HG02798 (cell line): ENCODE data around the gene SPINDOC.
"Not testable (repeated sequence)": the region's sequence is repeated elsewhere in the genome, so short reads cannot be mapped to it uniquely, and the experiment has no call there.

Experiments
- ATAC-seq: cut with Tn5 transposase; IDR thresholded peaks from one replicate; pipeline ENCODE4 v1.9.1; 2021; ENCODE audit warnings: mild to moderate bottlenecking; ENCODE audit not compliant: unreplicated experiment, poor library complexity

SPINDOC gene

GRCh38 chr11:63851364-63851763 is 38.1 kb downstream of the SPINDOC start:
- ATAC-seq = no peak

DNA sequence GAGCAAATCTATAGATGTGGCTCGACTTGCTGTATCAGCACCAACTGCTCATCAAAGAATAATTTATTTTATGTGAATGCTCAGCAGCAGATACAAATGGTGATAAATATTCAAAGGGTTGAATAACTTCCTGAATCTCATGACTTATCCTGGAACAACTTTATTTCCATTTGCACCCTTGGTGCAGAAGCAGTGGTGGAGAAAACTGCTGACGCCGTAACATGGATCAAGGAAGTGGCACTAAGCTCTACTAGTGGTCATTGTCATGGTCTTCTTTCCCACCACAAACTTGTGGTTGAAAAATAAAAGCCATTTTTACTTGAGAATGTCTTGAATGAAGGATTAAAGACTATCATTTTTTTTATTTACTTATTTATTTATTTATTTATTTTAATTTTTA is 40.2 kb downstream of the SPINDOC start:
- no peak for ATAC-seq

DNA sequence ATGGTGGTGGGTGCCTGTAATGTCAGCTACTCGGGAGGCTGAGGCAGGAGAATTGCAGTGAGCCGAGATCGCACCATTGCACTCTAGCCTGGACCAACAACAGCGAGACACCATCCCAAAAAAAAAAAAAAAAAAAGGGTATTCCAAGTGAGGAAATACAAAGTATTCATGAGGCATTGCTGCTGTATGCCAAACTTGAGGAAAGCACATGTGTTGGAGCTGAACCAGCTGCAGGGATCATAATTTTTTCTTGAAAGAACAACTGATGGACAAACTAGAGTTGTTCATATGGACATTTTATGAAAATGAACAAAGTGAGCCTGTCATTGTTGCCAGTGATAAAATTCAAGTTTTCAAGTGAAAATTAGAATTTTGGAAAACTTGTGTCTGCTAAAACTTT is 41.4 kb downstream of the SPINDOC start:
- no peak for ATAC-seq

DNA sequence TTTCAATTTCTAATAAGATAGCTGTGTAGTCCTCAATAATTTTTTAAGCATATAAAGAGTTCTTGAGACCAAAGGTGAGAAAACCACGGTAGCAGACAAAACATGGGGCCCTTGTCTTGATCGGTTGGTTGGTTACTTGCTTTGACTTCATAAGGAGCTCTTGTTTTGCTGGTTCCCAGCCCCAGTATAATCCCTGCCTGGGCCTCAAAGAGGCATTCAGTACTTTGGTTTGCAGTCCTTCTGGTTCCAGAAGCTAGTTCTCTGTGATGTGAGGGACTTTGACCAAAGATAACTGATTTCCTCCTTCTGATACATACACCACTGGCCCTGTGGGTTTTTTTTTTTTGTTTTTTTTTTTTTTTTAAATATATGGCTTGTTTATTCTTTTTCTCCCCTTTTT is 42.7 kb downstream of the SPINDOC start:
- no peak for ATAC-seq

- no peak for ATAC-seq
These were observed 45.6 kb downstream of the SPINDOC start for GRCh38 chr11:63858628-63859550.

DNA sequence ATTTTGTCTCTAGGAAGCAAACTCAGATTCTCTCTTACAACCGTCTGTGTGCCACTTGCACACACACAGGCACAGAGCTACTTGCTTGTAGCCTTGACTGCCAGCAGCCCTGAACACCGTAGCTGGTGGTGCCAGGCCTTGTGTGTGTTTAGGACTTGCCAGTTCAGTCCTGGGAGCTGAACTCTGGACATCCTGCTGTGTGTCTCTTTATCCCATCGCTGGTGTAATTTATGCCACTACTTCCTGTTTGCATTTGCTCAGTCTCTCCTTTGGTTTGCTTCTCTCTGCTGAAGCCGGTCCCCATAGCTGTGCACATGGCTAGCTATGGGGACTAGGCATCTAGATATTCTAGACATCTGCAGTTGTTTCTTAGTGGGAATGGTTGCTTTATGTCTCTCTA is 49.7 kb downstream of the SPINDOC start:
- ATAC-seq = no peak

DNA sequence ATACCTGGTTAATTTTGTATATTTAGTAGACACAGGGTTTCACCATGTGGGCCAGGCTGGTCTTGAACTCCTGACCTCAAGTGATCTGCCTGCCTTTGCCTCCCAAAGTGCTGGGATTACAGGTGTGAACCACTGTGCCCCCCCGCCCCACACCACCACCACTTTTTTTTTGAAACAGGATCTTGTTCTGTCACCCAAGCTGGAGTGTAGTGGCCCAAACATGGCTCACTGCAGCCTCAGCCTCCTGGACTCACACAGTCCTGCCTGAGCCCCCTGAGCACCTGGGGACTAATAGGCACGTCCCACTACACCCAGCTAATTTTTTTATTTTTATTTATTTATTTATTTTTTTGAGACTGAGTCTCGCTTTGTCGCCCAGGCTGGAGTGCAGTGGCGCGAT is 50.4 kb downstream of the SPINDOC start:
- ATAC-seq = not testable (repeated sequence)

GRCh38 chr11:63866211-63866610 is 53.0 kb downstream of the SPINDOC start:
- peak; percentile 78 for ATAC-seq

DNA sequence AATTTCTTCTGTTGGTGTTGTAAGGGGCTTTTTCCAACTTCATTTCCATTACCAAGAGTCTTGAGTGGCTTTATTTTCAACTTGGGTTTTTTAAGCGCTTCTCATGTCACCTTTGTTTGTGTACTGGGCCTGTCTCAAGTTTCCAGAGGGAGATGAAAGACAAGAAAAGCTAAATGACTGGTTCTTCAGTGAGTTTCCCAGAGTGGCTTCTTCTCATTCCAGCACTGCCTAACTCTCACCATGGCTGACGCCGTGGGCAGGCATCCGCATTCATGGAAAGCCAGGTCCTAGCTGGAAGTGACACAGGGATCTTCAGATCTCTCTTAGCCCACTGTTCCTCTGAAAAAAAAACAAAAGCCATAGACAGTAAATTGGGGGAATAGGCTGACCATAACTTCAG is 54.3 kb downstream of the SPINDOC start:
- ATAC-seq = no peak

DNA sequence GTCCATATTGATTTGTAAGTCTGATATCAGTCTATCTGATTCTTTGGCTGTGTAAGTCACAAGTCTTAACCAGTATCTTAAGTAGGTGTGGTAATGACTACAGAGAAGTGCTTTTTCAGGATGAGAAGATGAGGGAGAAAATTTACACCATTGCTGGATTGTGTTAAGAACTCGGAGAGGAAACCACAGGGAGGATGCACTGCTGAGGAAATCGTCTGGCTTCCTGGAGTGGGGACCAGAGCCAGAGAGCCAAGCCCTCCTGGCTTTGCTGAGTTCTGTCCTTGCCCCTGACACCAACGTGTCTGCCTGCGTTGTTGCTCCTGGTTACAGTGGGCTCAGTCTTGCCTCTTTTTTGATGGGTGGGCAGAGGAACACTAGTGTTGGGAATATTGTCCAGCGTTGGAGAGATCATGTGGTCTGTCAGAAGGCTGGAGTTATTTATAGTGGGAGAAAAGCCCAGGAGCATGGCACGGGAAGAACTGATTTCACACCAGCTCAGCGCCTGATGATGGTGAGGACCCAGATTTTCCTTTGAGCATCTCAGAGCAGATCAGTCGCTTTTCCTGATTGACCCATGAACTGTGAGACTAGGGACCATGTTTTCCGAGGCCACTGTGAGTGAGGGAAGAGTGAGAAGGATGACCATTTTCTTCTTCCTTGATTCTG is 55.3 kb downstream of the SPINDOC start:
- no peak for ATAC-seq

GRCh38 chr11:63869171-63869591 is 55.9 kb downstream of the SPINDOC start:
- no peak for ATAC-seq

GRCh38 chr11:63869683-63870082 is 56.4 kb downstream of the SPINDOC start:
- ATAC-seq = no peak

DNA sequence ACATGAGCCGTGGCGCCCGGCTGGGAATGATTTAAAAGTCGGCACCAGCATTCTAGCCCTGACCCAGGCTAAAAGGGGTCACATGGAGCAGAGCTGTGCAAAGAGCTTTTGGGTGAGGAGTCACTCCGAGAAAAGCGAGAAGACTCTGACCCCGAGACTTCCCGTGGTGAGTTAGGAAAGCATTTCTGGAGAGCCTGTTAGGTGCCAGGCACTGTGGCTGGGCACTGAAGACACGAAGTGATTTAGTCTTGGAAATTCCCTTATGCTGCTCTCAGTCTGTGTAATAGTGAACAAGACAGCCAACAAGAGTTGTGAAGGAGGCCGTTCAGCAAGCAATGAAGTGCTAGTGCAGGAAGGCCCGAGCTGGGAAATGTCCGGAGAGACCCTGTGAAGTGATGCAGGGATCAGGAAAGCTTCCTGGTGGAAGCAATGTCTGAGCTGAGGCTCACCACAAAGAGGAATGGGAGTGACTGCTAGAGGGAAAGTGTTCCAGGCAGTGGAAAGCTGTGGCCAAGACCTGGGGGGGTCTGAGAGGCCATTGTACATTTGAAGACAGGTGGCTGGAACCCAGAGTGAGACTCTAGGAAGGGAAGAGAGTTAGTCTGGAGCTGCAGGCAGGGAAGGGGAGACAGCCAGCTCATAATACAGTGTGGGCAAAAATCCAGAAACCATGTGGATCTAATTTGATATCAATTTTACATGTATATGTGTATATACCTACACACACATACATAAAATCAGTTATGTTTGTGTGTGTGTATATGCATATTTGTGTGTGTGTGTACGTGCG is 57.3 kb downstream of the SPINDOC start:
- no peak for ATAC-seq

- ATAC-seq = peak; percentile 94
These were observed 58.9 kb downstream of the SPINDOC start for GRCh38 chr11:63871962-63872799.

GRCh38 chr11:63872800-63873197 is 59.5 kb downstream of the SPINDOC start:
- ATAC-seq = no peak

DNA sequence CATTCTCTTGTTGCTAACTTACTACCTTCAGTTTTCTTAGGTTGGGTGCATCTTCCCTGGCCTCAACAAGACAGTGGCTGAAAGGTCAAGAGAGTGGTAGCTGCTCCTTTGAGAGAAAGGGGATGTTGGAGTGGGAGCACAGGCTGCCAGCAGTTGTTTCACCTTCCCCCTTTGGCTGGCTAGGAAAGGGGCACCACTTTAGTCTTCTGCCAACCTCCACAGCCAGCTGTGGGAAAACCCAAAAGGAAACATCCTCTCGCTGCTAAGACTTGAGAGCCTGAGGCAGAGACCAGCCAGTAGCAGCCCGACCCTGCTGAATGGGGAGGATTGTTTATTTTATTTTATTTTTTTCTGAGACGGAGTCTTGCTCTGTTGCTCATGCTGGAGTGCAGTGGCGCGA is 60.1 kb downstream of the SPINDOC start:
- ATAC-seq = no peak

DNA sequence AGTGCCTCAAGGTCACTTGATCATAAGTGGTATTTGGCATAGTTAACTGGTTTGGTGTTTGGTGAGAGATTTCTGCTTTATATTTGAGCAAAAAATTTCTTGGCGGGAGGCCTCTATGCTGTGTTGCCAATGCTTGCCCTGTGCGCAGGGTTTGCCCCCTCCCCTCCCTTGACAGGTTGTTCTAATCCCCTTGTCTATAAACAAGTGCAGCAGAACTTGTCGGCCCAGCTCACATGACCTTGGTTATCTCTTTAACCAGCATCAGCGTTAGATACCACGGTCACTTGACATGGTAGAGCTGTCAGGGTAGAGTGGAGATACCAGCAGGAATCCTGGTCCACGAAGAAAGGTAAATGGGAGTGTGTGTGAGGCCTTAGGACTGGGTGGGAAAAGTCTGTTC is 61.3 kb downstream of the SPINDOC start:
- no peak for ATAC-seq

DNA sequence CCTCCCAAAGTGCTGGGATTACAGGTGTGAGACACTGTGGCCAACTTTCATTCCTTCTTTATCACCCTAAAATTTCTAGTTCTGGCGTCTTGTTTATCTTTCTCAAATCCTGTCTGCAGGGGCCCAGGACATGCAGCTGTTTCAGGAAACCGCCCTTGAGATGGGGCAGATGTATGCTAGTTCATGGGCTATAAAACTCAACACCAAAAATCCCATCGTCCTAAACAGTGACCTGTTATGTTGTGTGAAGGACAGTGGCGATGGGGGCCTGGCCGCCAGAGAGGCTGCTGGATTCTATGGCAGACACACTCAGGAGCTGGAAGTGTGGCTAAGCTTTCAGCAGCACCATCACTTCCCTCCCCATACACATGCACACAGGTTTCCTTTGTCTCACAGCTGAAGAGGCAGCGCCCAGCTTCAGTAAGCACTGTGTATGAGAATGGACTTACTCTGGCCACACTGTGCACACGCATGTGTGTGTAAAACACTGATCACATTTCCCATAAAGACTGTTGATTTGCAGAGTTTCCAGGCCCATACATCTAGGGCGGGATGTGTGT is 62.3 kb downstream of the SPINDOC start:
- no peak for ATAC-seq

DNA sequence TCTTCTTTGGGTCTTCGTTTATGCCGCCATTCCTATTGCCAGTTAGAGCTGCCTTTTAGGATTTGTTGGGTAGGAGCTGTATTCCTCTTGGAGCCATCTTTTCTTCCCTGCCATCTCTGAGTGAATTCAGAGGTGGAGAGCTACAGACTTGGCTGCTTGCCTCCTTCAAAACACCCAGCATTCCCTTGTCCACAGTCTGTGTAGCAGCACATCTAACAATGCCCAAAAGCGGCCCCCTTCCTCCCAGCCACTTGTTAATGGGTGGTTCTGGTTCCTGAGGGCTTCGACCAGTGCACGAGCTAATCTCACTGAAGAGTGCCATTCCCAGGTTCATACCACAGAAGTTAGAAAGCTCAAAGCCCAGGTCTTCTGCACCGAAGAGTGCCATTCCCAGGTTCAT is 63.4 kb downstream of the SPINDOC start:
- ATAC-seq = no peak
